Prostate gland (tissue), 2 donors: Measurements from ENCODE around the gene KRTAP10-2. TPM values are rescaled to one million over a fixed set of nuclear protein-coding genes. Genes with fewer than 3 reads are reported as not detected.

Experiments
- DNase-seq: peaks from one replicate; pipeline ENCODE4 v3.0.0-alpha.2; 2019; ENCODE audit warnings: low spot score
- H3K27ac ChIP-seq, 2 donors: fragments of 200-600 bp; sonication (generic); 2 replicates each; pipeline ENCODE4 v1.5.1; 2017 to 2019
- H3K27me3 ChIP-seq: fragments of 200-600 bp; sonication (generic); replicated peaks from 2 replicates; pipeline ENCODE4 v1.5.1; 2019; ENCODE audit not compliant: insufficient read depth
- H3K36me3 ChIP-seq, 2 donors: fragments of 200-600 bp; sonication (generic); 1 replicate in 1 of 2; 2 replicates in 1 of 2; pipeline versions ENCODE4 v1.5.1 to v1.8.1; 2017 to 2019
- H3K4me1 ChIP-seq: fragments of 200-600 bp; sonication (generic); replicated peaks from 2 replicates; pipeline ENCODE4 v1.5.1; 2019
- H3K4me3 ChIP-seq, 2 donors: fragments of 200-600 bp; sonication (generic); 2 replicates each; pipeline ENCODE4 v1.5.1; 2017 to 2019
- H3K9me3 ChIP-seq: fragments of 200-600 bp; sonication (generic); 2 replicates; pipeline ENCODE4 v1.5.1; 2017
- POLR2A ChIP-seq: fragments of 450-650 bp; IDR thresholded peaks from one replicate; pipeline ENCODE4 v1.6.1; 2016; ENCODE audit warnings: antibody characterized with exemption, mild to moderate bottlenecking
- POLR2AphosphoS5 ChIP-seq: sonication (generic); formaldehyde crosslinking; IDR thresholded peaks from one replicate; pipeline ENCODE4 v1.6.1; 2017; ENCODE audit warnings: antibody characterized with exemption
- WGBS: methylation state at CpG from one replicate; pipeline ENCODE4 v1.1.5; 2018; 5-methylcytosine and 5-hydroxymethylcytosine counted together
- intact Hi-C: fragments of 100-400 bp; cut with DNase I; formaldehyde crosslinking; loops from one replicate; pipeline ENCODE4 v1.14.2; 2022
- total RNA-seq, 2 donors: library from RNA; depleted of rRNA; stranded (reverse); fragments of >200 nt; gene quantifications; one replicate each; pipeline ENCODE4 v1.1.0, GENCODE V29; 2016
- TF ChIP-seq, protein P1 (sequence below), 4 experiments: fragments of 200-600 bp in 2 of 4; fragments of 450-650 bp in 2 of 4; sonication (generic) in 2 of 4; IDR thresholded peaks; 1 replicate in 3 of 4; 2 replicates in 1 of 4; pipeline ENCODE4 v1.5.1; 2016 to 2019; ENCODE audit warnings: antibody characterized with exemption in 4 of 4, mild to moderate bottlenecking in 2 of 4, moderate library complexity in 2 of 4

Gene KRTAP10-2
- total RNA-seq, 2 donors from 2014 or later, result not detected

DNA sequence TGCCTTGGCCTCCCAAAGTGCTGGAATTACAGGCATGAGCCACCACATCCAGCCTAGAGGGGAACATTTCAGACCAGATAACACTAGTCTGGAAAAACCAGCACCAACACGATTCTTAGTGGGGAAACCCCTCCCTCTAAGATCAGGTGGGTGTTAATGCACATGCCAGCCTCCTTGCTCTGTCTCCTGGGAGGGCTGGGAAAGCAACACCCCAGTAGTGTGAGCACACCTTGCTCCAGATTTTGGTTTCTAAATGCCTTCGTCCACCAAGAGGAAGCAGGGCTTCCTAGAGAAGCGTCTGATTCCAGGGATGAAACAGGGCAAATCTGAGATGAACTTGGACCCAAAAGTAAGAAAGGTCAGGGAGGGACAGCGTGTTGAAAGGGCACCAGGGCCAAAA is 20.0 kb upstream of the KRTAP10-2 start:
- no peak overlapping the region for H3K4me3 ChIP-seq
- no peak overlapping the region for H3K27ac ChIP-seq
- H3K9me3 ChIP-seq, result no peaks in the 10 kb centered on the region
- DNase-seq, result no peak
- no peaks in the 10 kb centered on the region for H3K4me1 ChIP-seq
- H3K27me3 ChIP-seq, result no peaks in the 10 kb centered on the region
- no peaks in the 10 kb centered on the region for H3K36me3 ChIP-seq
- TF ChIP-seq POLR2A (no peak), POLR2AphosphoS5 (no peak)
- TF ChIP-seq, protein P1, sequence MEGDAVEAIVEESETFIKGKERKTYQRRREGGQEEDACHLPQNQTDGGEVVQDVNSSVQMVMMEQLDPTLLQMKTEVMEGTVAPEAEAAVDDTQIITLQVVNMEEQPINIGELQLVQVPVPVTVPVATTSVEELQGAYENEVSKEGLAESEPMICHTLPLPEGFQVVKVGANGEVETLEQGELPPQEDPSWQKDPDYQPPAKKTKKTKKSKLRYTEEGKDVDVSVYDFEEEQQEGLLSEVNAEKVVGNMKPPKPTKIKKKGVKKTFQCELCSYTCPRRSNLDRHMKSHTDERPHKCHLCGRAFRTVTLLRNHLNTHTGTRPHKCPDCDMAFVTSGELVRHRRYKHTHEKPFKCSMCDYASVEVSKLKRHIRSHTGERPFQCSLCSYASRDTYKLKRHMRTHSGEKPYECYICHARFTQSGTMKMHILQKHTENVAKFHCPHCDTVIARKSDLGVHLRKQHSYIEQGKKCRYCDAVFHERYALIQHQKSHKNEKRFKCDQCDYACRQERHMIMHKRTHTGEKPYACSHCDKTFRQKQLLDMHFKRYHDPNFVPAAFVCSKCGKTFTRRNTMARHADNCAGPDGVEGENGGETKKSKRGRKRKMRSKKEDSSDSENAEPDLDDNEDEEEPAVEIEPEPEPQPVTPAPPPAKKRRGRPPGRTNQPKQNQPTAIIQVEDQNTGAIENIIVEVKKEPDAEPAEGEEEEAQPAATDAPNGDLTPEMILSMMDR (IDR thresholded peaks at IDR 0.05), result no peak
- intact Hi-C loops, result no loop called here
- WGBS, result 88% methylated on average over 4 of the region's 4 CpGs

DNA sequence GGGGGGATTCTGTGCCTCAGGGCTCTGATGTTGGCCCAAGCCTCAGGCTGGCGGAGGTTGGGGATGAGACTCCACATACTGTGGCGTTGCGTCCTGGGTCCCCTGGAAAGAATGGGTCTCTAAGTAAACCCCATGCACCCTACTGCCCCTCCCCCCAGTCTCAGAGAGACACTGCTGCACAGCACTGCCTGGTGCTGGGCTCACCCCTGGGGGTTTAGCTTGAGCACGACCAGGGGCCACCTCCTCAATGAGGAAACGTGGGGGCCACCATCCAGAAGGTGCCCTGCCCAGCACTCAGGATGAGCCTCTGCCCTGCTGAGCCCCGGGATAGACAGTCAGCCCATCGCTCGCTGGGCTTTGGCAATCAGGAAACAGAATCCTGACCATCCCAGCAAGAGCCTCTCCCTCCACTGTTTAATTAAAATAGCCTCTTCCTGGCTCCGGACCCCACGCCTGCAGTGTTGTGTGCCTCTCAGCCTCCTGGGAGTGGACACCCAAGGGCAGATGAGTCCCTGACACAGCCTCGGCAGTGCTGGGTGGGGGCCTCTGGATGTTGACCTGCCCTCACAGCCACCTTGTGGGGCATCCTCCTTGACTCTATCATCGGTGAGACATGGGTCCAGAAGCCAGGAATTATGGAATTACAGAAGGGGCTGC is 18.7 kb upstream of the KRTAP10-2 start:
- H3K9me3 ChIP-seq, result no peaks in the 10 kb centered on the region
- no peaks in the 10 kb centered on the region for H3K4me1 ChIP-seq
- H3K36me3 ChIP-seq, result no peaks in the 10 kb centered on the region
- DNase-seq, result no peak
- H3K4me3 ChIP-seq, result no peak overlapping the region
- H3K27ac ChIP-seq, result no peak overlapping the region
- H3K27me3 ChIP-seq, result no peaks in the 10 kb centered on the region
- intact Hi-C loops, result no loop called here
- 84% methylated on average over 12 of the region's 12 CpGs for WGBS
- TF ChIP-seq POLR2A (no peak), POLR2AphosphoS5 (no peak)
- TF ChIP-seq, protein P1 (IDR thresholded peaks at IDR 0.05), result no peak

DNA sequence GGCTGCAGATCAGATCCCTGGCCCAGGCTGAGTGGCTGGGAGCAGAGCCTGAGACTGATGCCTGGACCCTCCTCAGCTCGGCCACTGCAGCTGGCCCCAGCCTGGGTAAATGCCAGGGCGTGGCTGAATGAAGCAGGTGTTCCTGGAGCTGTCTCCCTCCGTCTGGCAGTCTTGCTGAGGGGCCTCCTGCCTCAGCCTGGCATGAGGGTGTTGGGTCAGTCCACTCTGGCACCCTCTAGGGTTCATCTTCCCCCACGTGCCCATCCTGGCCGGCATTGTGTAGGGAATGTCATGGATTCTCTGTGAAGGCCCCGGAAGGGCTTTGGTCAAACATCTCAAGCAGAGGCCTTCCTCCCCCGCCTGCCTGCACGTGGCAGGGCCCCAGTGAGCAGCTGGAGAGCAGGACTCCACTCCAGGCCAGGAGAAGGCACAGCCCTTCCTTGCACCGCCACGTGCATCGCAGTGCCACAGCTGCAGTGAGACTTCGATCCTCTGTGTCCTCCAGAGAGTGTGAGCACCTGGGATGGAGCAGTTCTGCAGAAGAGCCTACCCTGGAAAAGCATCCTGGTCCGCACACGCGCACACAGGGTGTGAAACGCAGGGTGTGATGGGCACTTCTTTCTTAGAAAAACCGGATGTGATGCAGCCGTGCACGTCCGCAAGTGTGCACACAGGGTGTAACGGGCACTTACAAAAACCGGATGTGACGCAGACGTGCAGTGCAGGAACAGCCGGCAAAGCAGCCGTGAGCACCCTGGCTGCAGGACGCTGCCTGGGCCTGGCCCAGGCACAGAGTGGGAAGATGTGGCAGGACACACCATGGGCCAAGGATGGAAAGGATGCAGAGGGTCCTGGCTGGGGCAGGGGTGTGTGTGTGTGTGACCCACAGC is 17.6 kb upstream of the KRTAP10-2 start:
- no peaks in the 10 kb centered on the region for H3K9me3 ChIP-seq
- TF ChIP-seq POLR2A, result no peak
- no peak for TF ChIP-seq POLR2AphosphoS5
- TF ChIP-seq, protein P1 (IDR thresholded peaks at IDR 0.05), result no peak
- intact Hi-C loops, result no loop called here
- H3K27me3 ChIP-seq, result no peaks in the 10 kb centered on the region
- no peak for DNase-seq
- H3K4me1 ChIP-seq, result no peaks in the 10 kb centered on the region
- WGBS, result 75% methylated on average over 25 of the region's 27 CpGs
- no peaks in the 10 kb centered on the region for H3K36me3 ChIP-seq
- H3K27ac ChIP-seq, result no peak overlapping the region
- no peak overlapping the region for H3K4me3 ChIP-seq

DNA sequence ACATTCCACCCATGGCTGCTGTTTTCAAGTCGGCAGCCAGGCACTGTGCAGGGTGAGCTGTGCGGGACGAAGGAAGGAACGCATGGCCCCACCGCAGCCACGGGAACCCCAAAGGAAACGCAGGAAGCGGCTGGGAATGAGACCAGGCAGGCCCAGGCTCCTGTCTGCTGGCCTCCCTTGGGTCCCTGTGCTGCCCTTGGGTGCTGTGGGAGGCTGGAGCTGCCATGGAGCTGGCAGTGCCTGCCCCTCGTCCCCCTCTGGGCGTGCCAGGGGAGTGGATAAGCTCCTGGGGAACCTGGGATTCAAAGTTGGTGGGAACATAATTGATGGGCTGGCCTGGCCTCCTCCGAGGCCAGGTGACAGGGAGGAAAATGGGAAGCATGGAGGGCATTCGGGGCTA is 17.0 kb upstream of the KRTAP10-2 start:
- TF ChIP-seq, protein P1 (IDR thresholded peaks at IDR 0.05), result no peak
- no peak for TF ChIP-seq POLR2AphosphoS5
- TF ChIP-seq POLR2A, result no peak
- no peak for DNase-seq
- WGBS, result 77% methylated on average over 9 of the region's 12 CpGs

More for the DNA sequence above, 17.0 kb upstream of the KRTAP10-2 start:
- H3K4me1 ChIP-seq, result no peaks in the 10 kb centered on the region
- no peaks in the 10 kb centered on the region for H3K9me3 ChIP-seq
- no peaks in the 10 kb centered on the region for H3K36me3 ChIP-seq
- H3K27ac ChIP-seq, result no peak overlapping the region
- H3K27me3 ChIP-seq, result no peaks in the 10 kb centered on the region
- H3K4me3 ChIP-seq, result no peak overlapping the region
- intact Hi-C loops, result no loop called here
